Fibroblast of peridontal ligament (primary cell): ENCODE results near the gene CHTF18.
A peak's percentile ranks its signal among the peaks of the same experiment; 100 is the strongest.
"Not testable (repeated sequence)": the region's sequence is repeated elsewhere in the genome, so short reads cannot be mapped to it uniquely, and the experiment has no call there.

Source experiments
- DNase-seq: peaks from one replicate; pipeline ENCODE4 v3.0.0-alpha.2; 2010; ENCODE audit errors: extremely low read depth

CHTF18 gene

GRCh38 chr16:788399-789126 is at the start of gene CHTF18:
Gene CHTF18 (plus strand): TSS chr16:788620. CDS start chr16:788685, 65 bp downstream.
- DNase-seq, result peak; percentile 80

GRCh38 chr16:739560-740458 is 48.6 kb upstream of the CHTF18 start:
- no peak for DNase-seq

- no peak for DNase-seq
Observed at GRCh38 chr16:740459-740763, 48.0 kb upstream of the CHTF18 start.

- peak; percentile 81 for DNase-seq
Observed at GRCh38 chr16:740764-741505, 47.5 kb upstream of the CHTF18 start, which contains the start of gene CIAO3. Gene CIAO3 (minus strand): TSS chr16:740997. CDS start chr16:740985, 12 bp downstream.

GRCh38 chr16:741986-742629 is 46.3 kb upstream of the CHTF18 start:
- no peak for DNase-seq

- DNase-seq, result not testable (repeated sequence)
Observed at GRCh38 chr16:742894-743293, 45.5 kb upstream of the CHTF18 start.

- DNase-seq, result no peak
Observed at GRCh38 chr16:743794-744500, 44.5 kb upstream of the CHTF18 start.

GRCh38 chr16:745739-746138 is 42.7 kb upstream of the CHTF18 start:
- no peak for DNase-seq

- DNase-seq, result no peak
Observed at GRCh38 chr16:746637-747036, 41.8 kb upstream of the CHTF18 start.

GRCh38 chr16:747978-748746 is 40.3 kb upstream of the CHTF18 start:
- no peak for DNase-seq

GRCh38 chr16:749010-749409 is 39.4 kb upstream of the CHTF18 start:
- DNase-seq, result peak; percentile 93

GRCh38 chr16:750485-750884 is 37.9 kb upstream of the CHTF18 start:
- no peak for DNase-seq

- no peak for DNase-seq
Observed at GRCh38 chr16:751152-752006, 37.0 kb upstream of the CHTF18 start.

GRCh38 chr16:752007-752312 is 36.5 kb upstream of the CHTF18 start:
- DNase-seq, result no peak

GRCh38 chr16:754121-754607 is 34.3 kb upstream of the CHTF18 start:
- DNase-seq, result not testable (repeated sequence)

- no peak for DNase-seq
Observed at GRCh38 chr16:754656-755055, 33.8 kb upstream of the CHTF18 start.

- DNase-seq, result no peak
Observed at GRCh38 chr16:756428-756827, 32.0 kb upstream of the CHTF18 start.

- DNase-seq, result no peak
Observed at GRCh38 chr16:759110-759910, 29.1 kb upstream of the CHTF18 start.

- no peak for DNase-seq
Observed at GRCh38 chr16:760065-760464, 28.4 kb upstream of the CHTF18 start.
